Stimulated activated CD4-positive, alpha-beta T cell treated with anti-CD3 and anti-CD28 coated beads, Interleukin-15, amount 100 ng/mL, for 1 hour (primary cell): ENCODE measurements around the gene PCGF3.
"Not testable (repeated sequence)": the region's sequence is repeated elsewhere in the genome, so short reads cannot be mapped to it uniquely, and the experiment has no call there.

ENCODE experiments used
- DNase-seq, 2 donors: peaks; one replicate each; pipeline ENCODE4 v3.0.0-alpha.2; 2020; ENCODE audit warnings: low read depth in 1 of 2, low spot score in 1 of 2

Gene PCGF3

GRCh38 chr4:703336-704197, 2.1 kb upstream of the PCGF3 start:
- no peak for DNase-seq

GRCh38 chr4:704198-704891, 1.3 kb upstream of the PCGF3 start:
- no peak for DNase-seq

- DNase-seq, result no peak
Observed at GRCh38 chr4:704971-705277, 708 bp upstream of the PCGF3 start.

- DNase-seq, result not testable (repeated sequence)
Observed at GRCh38 chr4:706083-706633, 526 bp downstream of the PCGF3 start.

GRCh38 chr4:706834-707598, 1.4 kb downstream of the PCGF3 start:
- DNase-seq, result no peak

- no peak for DNase-seq
Observed at GRCh38 chr4:707929-708630, 2.4 kb downstream of the PCGF3 start.

- no peak for DNase-seq
Observed at GRCh38 chr4:708631-708933, 3.0 kb downstream of the PCGF3 start.

GRCh38 chr4:709348-709747, 3.7 kb downstream of the PCGF3 start:
- DNase-seq, result no peak

GRCh38 chr4:710116-710515, 4.5 kb downstream of the PCGF3 start:
- no peak for DNase-seq

GRCh38 chr4:710916-711315, 5.3 kb downstream of the PCGF3 start:
- DNase-seq, result no peak

GRCh38 chr4:712093-712492, 6.5 kb downstream of the PCGF3 start:
- DNase-seq, result no peak

GRCh38 chr4:712916-713632, 7.4 kb downstream of the PCGF3 start:
- DNase-seq, result no peak

GRCh38 chr4:714087-714486, 8.5 kb downstream of the PCGF3 start:
- DNase-seq, result no peak

- no peak for DNase-seq
Observed at GRCh38 chr4:717601-718320, 12.1 kb downstream of the PCGF3 start.

GRCh38 chr4:718460-718859, 12.8 kb downstream of the PCGF3 start:
- DNase-seq, result no peak

GRCh38 chr4:720111-720860, 14.7 kb downstream of the PCGF3 start:
- no peak for DNase-seq

GRCh38 chr4:721261-722168, 15.9 kb downstream of the PCGF3 start:
- DNase-seq, result no peak

GRCh38 chr4:722169-722725, 16.6 kb downstream of the PCGF3 start:
- DNase-seq, result no peak
